Stimulated activated CD4-positive, alpha-beta T cell treated with anti-CD3 and anti-CD28 coated beads, Interleukin-2, amount 100 ng/mL, for 4 hours (primary cell): ENCODE measurements around the gene LRP11.
"Not testable (repeated sequence)": the region's sequence is repeated elsewhere in the genome, so short reads cannot be mapped to it uniquely, and the experiment has no call there.

Experiments
- DNase-seq: peaks from one replicate; pipeline ENCODE4 v3.0.0-alpha.2; 2020; ENCODE audit warnings: low read depth

The LRP11 gene

DNA sequence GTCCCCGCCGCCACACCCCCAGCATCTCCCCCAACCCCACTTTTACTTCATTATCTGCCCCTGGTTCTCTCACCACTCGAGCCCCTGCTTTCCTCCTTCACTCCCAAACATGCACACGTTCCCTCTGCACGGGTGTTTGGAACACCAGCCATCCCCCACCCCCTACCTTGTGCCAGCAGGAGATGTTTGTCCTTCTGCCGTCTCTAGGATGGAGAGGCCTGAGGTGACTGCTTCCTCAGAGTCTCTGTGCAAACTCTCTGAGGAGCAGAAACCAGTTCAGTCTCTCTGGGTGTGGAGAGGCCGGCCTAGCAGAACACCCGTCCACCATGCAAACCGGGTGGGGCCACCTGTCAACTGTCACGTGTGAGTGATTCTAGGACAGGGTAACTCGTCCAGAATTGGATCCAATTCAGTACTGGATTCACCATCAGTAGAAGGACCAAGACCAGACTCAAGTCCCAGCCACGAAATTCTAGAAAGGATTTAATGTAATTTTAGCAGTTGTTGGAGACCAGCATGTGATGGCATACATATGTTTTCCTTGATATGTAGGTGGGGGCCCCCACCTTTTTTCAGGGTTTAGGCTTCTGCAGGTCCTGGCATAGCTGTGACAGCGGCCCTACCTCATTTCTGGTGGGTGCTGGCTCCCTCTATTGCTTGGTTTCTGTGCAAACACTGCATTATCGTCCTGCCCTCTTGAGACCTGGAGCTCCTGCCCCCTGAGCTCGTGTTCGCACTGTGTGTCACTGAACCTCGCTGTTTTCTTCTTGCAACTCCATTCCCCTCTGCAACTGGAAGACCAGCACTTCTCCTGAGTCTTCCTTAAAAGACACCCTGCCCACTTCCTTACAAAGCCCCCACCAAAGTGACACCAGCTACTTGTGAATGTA is 33.9 kb upstream of the LRP11 start, which contains the start of gene RAET1E:
Gene RAET1E, minus strand, starts transcription at position 259 of the 890 bp plus-strand sequence. CDS start 7,212 bp downstream, outside the sequence.
- no peak for DNase-seq

DNA sequence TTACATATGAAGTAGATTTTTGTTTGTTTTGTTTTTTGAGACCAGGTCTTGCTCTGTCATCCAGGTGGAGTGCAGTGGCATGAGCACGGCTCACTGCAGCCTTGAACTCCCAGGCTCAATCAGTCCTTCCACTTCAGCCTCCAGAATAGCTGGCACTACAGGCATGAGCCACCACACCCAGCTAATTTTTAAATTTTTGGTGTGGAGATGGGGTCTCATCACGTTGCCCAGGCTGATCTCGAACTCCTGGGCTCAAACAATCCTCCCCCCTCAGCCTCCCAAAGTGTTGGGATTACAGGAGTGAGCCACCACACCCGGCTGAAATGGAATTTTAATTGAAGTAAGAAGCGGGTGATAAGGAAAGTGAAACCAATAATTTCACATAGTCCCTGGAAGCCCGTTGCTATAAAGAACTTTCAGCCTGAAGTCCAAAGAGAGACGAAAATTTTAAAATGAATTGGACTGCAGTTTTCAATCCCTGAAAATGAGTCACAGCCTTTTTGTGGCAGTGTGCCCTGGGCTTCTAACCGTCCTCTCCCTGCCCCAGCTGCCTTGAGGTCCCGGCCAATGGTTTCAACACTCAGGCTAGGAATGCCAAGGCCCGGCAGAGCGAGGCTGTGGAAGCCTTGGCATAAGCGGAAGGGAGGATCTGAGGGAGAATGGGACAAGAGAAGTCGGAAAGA is 33.0 kb upstream of the LRP11 start:
- no peak for DNase-seq

DNA sequence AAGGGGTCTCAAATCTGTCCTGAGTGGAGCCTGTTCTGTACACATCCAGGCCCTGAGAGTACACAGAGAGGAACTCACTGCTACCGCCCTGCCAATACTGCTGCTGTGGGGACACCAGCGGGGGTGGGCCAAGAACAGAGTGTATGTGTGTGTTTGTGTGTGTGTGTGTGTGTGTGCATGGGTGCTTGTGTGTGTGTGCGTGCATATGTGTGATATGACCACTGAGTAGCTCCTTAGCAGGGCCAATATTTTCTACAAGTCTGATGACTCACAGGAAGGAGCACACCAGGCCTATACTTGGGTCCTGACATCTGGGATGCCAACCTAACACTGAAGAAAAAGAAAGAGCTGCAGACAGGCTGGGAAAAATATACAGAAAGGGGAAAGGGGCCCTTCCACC is 32.3 kb upstream of the LRP11 start:
- no peak for DNase-seq

DNA sequence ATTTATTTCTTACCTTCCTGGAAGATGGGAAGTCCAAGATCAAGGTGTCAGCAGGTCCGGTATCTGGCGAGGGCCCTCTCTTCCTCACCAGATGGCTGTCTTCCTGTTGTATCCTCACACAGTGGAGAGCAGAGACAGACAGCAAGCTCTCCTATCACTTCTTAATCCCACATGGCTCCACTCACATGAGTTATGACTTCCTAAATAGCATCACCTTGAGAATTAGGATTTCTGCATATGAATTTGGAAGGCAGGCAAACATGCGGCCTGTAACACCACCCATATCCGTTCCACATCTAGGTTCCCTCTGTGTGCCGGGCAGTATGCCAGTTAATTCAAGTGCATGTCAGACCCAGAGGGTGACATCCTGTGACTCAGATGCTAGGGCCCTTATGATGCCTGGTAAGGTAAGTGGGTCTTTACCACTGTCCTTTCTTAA is 31.7 kb upstream of the LRP11 start:
- DNase-seq, result no peak

DNA sequence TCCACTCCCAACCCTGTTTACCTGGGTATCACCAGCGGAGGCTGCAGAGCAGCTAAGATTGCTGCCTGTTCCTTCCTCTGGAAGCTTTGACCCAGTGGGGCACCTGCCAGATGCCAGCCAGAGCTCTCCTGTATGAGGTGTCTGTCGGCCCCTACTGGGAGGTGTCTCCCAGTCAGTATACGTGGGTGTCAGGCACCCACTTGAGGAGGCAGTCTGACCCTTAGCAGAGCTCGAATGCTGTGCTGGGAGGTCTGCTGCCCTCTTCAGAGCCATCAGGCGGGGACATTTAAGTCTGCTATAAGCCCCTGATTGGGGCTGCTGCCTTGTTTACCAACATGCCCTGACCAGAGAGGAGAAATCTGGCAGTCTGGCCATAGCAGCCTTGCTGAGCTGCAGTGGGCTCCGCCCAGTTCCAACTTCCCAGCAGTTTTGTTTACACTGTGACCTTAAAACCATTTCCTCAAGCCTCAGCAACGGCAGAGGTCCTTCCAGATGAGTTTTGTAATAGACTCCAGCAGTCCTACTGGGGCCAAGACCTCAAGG is 31.0 kb upstream of the LRP11 start:
- no peak for DNase-seq

DNA sequence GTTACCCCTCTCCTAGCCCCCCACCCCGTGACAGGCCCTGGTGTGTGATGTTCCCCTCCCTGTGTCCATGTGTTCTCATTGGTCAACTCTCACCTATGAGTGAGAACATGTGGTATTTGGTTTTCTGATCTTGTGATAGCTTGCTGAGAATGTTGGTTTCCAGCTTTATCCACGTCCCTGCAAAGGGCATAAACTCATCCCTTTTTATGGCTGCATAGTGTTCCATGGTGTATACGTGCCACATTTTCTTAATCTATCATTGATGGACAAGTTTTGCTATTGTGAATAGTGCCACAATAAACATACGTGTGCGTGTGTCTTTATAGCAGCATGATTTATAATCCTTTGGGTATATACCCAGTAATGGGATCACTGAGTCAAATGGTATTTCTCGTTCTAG is 27.7 kb upstream of the LRP11 start:
- not testable (repeated sequence) for DNase-seq

DNA sequence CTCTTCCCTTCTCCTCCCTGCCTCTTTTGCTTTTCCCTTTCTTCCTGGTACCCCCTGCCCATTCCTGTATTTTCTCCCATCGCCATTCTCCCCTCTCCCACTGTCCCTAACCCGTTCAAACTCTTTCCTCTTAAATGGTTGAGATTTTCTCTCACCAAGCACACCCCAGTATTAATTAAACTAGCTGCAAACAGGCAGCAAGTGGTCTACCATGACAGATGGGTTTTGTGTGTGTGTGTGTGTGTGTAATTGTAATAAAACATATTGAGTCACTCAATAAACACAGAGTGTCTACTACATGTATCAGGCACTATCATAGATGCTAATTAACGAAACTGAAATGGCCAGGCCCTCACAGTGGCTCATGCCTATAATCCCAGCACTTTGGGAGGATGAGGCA is 27.1 kb upstream of the LRP11 start:
- no peak for DNase-seq

DNA sequence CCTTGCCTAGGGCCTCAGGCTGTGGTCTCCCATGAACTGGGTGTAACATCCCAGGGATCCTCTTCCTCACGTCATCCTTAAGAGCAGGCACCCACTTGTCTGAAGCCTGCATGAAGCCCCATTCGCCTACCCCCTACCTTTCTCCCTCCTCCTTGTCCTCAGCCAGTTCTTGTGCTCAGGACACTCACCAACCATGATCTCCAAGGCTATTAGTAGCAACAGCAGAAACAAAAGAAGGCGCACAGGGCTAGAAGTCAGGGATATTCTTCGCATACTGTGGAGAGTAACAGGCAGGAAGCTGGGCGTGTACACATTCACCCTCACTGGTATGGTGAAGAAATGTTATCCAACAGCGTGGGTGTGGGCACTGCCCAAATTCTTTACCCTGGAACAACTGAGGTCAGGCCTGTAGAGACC is 26.5 kb upstream of the LRP11 start:
- DNase-seq, result no peak

DNA sequence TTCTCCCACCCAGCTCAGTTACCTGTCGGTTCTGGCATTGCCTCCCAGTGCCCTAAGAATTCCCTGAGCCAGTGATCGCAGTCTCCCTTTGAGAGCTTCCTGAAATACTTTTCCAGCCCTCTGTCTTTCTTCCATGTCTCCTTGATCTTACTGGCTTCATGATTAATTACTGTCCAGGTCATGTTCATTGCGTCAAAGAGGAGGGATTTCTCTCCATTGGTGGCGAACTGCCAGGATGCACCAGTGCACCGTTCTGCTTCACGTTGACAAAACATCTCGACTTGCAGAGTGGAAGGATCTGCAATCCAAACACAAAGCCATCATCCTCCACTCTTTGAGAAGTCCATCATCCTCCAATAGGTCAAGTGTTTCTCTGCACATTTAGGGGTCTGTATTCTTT is 25.2 kb upstream of the LRP11 start:
- no peak for DNase-seq

DNA sequence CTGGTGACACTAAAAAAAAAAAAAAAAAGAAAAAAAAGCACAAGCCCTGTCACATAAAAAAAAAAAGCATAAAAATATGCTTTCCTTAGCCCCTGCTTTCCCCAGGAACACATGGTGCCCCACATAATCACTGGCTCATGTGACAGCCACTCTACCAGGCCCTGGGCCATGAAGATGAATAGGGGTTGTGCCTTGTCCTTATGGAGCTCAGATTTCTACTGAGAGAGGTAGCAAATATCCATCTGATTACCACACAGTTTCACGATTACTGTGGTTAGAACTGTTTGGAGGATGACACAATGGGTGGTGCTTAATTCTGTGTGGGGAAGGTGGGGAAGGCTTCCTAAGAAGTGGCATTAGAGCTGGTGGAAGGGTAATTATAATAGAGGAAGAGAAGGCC is 24.5 kb upstream of the LRP11 start:
- no peak for DNase-seq

DNA sequence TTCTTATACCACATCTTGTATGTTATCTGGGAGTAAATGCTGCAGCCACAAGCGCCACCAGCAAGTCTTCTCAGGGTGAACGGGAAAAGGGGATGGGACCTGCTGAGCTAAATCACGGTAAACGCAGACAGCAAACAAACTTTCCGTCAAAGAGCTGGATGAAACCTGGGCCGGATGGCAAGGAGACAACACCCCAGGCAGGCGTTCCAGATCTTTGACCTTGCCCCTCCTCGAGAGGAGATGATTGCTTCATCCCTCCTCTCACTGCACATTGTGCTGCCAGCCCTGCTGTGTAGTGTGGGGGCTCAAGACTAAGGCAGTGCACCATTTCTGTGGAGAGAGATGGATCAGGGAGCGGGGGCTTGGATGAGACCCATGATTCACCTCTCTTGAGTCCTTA is 23.9 kb upstream of the LRP11 start:
- no peak for DNase-seq

DNA sequence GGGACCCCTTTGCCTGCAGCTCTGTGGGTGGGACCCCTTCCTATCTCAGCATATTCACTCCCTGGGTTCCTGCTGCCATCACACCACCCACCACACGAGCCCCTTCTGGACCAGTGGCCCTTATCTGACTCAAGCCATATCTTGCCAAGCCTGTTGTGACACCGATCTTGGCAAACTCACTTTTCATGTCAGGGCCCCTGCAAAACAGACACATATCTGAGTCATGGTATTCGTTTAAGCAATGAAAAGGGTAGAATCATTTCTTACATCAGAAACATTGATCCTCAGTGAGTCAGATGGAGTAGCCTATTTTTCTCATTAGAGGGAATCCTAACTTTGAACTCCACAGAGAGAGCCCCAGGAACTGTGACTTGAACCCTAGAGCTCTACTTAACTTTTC is 23.2 kb upstream of the LRP11 start:
- DNase-seq, result no peak

DNA sequence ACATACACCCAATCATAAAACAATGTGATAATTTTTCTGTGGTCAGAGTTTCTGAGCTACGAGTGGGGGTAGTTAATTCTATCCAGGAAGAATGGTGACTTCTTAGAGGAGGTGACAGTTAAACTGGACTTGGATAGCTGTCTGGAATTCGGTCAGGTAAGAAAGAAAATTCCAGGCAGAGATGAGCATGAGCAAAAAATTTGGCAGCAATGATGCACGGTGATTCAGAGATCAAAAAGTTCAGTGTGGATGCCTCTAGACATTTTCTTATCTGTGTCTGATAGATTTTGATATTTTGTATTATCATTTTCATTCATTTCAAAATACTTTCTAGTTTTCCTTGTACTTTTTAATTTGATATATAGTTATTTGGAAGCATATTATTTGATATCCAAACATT is 21.7 kb upstream of the LRP11 start:
- DNase-seq, result no peak

DNA sequence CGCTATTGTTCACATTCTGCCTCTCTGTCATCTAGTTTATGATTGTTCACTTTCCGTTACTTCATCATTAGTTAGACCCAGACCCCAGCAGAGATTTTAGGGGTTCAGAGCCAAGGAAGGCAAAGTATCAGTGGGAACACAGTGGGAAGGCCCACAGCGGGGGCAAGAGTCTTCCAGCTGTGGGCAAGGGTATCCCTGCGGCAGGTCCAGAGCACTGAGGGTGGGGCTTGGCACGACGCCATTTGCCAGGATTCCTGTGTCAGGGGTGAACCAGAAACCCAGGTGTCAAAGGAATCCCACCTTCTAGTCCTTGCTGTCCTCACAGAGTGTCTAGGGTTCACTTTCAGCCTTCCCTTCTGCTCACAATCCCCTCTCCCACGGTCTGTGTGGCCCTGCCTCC is 20.5 kb upstream of the LRP11 start:
- no peak for DNase-seq

DNA sequence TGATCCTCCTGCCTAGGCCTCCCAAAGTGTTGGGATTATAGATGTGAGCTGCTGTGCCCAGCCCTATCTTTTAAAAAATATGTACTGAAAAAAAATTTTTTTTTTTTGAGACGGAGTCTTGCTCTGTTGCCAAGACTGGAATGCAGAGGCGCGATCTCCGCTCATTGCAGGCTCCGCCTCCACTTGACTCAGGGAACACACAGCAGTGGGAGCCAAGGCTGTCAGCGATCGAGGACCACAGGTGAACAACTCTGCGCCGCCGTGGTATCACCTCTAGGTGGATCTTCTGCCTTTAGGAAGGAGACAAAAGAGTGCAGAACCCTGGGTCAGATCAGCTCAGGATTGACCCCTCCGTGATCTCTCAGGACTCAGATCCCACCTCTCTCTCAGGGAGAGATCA is 20.1 kb upstream of the LRP11 start:
- no peak for DNase-seq

DNA sequence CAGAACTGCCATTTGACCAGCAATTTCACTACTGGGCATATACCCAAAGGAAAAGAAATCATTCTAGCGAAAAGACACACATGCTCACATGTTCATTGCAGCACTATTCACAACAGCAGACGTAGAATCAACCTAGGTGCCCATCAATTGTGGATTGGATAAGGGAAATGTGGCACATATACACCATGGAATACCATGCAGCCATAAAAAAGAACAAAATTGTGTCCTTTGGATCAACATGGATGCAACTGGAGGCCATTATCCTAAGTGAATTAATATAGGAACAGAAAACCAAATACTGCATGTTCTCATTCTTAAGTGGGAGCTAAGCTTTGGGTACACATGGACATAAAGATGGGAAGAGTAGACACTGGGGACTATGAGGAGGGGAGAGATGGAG is 17.7 kb upstream of the LRP11 start:
- no peak for DNase-seq

DNA sequence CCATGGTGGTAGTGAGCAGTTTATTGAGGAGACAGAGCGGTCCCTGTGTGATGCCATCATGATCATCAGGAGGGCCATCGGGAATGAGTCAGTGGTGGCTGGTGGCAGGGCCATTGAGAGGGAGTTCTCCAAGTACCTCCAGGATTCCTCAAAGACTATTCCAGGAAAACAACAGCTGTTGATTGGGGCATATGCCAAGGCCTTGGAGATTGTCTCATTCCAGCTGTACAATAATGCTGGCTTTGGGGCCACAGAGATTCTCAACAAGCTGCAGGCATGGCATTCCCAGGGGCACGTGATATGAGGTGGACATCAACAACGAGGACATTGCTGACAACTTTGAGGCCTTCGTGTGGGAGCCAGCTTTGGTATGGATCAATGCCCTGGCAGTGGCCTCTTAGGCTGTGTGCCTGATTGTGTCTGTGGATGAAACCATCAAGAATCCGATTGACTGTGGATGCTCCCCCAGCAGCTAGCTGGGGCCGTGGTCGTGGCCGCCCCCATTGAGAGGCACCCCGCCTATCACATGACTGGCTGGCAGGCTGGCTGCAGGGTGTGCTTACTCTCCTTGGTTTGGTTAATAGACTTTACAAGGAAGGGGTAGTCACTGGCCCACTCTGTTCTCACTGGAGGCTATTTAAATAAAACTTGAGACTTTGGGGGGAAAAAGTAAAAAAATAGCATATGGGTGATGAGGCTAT is 17.1 kb upstream of the LRP11 start:
- DNase-seq, result no peak

DNA sequence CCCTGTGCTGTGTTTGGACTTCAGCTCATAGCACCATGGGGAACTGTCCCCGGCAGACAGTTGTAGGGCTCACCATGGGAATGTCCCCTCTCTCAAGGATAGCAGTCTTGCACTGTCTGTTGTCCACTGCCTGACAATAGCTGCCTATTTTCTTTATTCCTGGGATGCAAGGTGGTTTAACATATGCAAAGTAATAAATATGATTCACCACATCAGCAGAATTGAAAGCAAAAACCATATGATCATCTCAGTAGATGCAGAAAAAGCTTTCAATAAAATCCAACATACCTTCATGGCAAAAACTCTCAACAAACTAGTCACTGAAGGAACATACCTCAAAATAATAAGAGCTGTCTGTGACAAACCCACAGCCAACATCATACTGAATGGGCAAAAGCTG is 13.5 kb upstream of the LRP11 start:
- DNase-seq, result no peak

DNA sequence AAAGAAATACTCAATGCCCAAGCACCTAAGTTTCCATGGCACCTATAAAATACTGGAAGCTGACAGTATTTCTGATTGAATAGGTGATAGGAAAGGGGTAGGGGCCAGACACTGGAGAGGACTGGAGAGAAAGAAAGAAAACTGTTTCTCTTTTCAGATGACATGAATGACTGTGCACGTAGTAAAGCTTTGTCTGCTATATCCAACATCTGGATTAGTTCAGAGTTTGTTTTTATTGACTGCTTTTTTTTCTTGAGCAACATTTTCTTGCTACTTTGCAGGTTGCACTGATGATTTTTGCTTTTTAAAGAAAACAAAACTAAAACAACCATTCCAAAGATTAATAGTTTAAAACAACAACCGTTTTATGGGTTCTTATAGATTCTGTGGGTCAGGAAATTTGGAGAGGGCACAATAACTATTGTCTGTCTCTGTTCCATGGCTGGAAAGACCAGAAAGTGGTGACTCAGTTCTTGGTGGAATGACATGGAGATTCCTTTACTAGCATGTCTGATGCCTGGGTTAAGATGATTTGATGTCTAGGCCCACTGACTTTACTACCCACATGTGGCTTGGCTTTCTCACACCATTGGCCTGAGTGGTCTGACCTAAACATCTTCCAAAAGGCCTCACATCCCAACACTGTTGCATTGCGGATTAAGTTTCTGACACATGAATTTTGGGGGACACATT is 12.2 kb upstream of the LRP11 start:
- DNase-seq, result no peak

DNA sequence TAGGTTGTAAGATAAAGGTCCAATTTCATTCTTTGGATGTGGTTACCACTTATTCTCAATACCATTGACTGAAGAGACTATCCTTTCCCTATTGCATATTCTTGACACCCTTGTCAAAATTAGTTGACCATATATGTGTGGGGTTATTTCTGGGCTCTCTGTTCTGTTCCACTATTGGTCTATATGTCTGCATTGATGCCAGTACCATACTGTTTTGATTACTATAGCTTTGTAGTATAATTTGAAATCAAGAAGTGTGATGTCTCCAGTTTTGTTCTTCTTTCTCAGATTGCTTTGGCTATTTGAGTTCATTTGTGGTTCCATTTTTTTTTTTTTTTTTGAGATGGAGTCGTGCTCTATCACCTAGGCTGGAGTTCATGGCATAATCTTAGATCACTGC is 8.1 kb upstream of the LRP11 start:
- DNase-seq, result no peak

DNA sequence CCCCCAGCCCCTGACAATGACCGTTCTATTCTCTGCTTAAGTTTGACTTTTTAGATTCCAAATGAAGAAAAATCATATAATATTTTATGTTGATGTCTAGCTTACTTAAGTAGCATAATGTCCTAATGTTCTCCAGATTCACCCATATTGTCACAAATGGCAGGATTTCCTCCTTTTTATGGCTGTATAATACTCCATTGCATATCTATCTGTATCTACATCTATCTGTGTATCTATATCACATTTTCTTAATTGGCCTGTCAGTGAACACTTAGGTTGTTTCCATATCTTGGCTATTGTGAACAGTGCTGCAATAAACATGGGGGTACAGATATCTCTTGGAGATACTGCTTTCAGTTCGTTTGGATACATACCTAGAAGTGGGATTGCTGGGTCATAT is 7.0 kb upstream of the LRP11 start:
- DNase-seq, result no peak
